ENCODE data around the gene TBX6. TPM values are rescaled to one million over a fixed set of nuclear protein-coding genes. Genes with fewer than 3 reads are reported as not detected.

TBX6 gene
- total RNA-seq, 2 experiments from 2014 or later: 2.7 to 3.0 TPM

Other genes starting within 250 kb of the TBX6 start
- gene CDIPT, start 228.7 kb downstream of the TBX6 start, total RNA-seq: 10 to 100 TPM; 35.1 to 50.0 TPM
- gene SEZ6L2, start 192.4 kb downstream of the TBX6 start, total RNA-seq: under 1 TPM; 0.27 to 0.42 TPM
- 1 to 10 TPM; 2.7 to 3.2 TPM for gene ASPHD1, start 191.4 kb downstream of the TBX6 start, total RNA-seq
- gene KCTD13, start 165.7 kb downstream of the TBX6 start, total RNA-seq: 10 to 100 TPM; 30.4 to 33.4 TPM
- gene TMEM219, start 129.8 kb downstream of the TBX6 start, total RNA-seq: 10 to 100 TPM; 34.6 to 42.5 TPM
- gene TAOK2, start 118.1 kb downstream of the TBX6 start, total RNA-seq: 10 to 100 TPM; 24.1 to 24.4 TPM
- gene HIRIP3, start 96.3 kb downstream of the TBX6 start, total RNA-seq: 10 to 100 TPM; 25.1 to 36.8 TPM
- 100 to 1,000 TPM in 1 of 2 experiments, 10 to 100 TPM in 1; 80.1 to 106 TPM for gene INO80E, start 95.7 kb downstream of the TBX6 start, total RNA-seq
- 1 to 10 TPM in 1 of 2 experiments, under 1 TPM in 1; 0.69 to 1.3 TPM for gene DOC2A, start 80.9 kb downstream of the TBX6 start, total RNA-seq
- not detected for gene C16orf92, start 68.7 kb downstream of the TBX6 start, total RNA-seq
- gene TLCD3B, start 60.7 kb downstream of the TBX6 start, total RNA-seq: 1 to 10 TPM; 3.7 to 4.0 TPM
- gene ALDOA, start 26.2 kb downstream of the TBX6 start, total RNA-seq: 1,000 to 10,000 TPM; 2,482 to 3,644 TPM
- 100 to 1,000 TPM; 106 to 113 TPM for gene PPP4C, start 15.9 kb downstream of the TBX6 start, total RNA-seq
- 10 to 100 TPM; 17.4 to 19.1 TPM for gene YPEL3, start 4.3 kb upstream of the TBX6 start, total RNA-seq
- gene GDPD3, start 21.6 kb upstream of the TBX6 start, total RNA-seq: 1 to 10 TPM; 6.1 to 7.0 TPM
- gene MAPK3, start 31.3 kb upstream of the TBX6 start, total RNA-seq: 10 to 100 TPM; 59.0 to 81.7 TPM
- gene CORO1A, start 91.7 kb upstream of the TBX6 start, total RNA-seq: 1,000 to 10,000 TPM in 1 of 2 experiments, 100 to 1,000 TPM in 1; 997 to 1,175 TPM
- 100 to 1,000 TPM; 188 to 190 TPM for gene BOLA2B, start 101.7 kb upstream of the TBX6 start, total RNA-seq
- 10 to 100 TPM; 24.4 to 99.3 TPM for gene SLX1A, start 102.0 kb upstream of the TBX6 start, total RNA-seq
- 10 to 100 TPM; 17.4 to 18.9 TPM for gene SULT1A3, start 107.3 kb upstream of the TBX6 start, total RNA-seq
- gene NPIPB13, start 156.6 kb upstream of the TBX6 start, total RNA-seq: 10 to 100 TPM; 10.5 to 11.3 TPM